GM12873 (cell line): ENCODE results near the gene DOCK2.
A peak's percentile ranks its signal among the peaks of the same experiment; 100 is the strongest.

ENCODE experiments used
- TF ChIP-seq, protein P1 (sequence below): IDR thresholded peaks from 2 replicates; pipeline ENCODE4 v1.5.1; 2012; ENCODE audit warnings: low read depth, mild to moderate bottlenecking, moderate library complexity, low read length, control low read depth; ENCODE audit not compliant: insufficient read depth; ENCODE audit errors: missing control alignments

The DOCK2 gene

GRCh38 chr5:169721771-169722170 is 84.7 kb downstream of the DOCK2 start:
- TF ChIP-seq, protein P1, sequence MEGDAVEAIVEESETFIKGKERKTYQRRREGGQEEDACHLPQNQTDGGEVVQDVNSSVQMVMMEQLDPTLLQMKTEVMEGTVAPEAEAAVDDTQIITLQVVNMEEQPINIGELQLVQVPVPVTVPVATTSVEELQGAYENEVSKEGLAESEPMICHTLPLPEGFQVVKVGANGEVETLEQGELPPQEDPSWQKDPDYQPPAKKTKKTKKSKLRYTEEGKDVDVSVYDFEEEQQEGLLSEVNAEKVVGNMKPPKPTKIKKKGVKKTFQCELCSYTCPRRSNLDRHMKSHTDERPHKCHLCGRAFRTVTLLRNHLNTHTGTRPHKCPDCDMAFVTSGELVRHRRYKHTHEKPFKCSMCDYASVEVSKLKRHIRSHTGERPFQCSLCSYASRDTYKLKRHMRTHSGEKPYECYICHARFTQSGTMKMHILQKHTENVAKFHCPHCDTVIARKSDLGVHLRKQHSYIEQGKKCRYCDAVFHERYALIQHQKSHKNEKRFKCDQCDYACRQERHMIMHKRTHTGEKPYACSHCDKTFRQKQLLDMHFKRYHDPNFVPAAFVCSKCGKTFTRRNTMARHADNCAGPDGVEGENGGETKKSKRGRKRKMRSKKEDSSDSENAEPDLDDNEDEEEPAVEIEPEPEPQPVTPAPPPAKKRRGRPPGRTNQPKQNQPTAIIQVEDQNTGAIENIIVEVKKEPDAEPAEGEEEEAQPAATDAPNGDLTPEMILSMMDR = peak; percentile 27

GRCh38 chr5:169723103-169723831 is 86.2 kb downstream of the DOCK2 start:
- TF ChIP-seq, protein P1 = no peak

GRCh38 chr5:169724303-169725087 is 87.4 kb downstream of the DOCK2 start:
- TF ChIP-seq, protein P1 = no peak

DNA sequence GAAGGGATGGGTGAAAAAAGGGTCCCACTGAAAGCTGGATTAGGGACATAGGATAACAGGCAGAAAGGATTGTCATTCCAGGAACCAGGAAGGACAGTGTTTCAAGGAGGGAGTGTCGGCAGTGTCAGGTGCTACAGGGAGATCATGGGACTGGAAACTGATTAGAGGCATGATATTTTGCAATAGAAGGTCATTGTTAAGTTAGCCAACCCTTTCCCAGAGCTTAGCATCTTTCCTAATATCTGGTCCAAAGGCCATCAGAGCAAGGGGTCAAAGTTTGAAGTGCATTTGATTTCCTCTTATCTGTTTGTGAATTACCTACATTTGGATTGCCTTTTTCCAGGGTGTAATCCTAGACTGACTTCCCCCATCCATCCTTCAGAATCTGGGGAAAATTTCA is 91.3 kb downstream of the DOCK2 start:
- TF ChIP-seq, protein P1 = no peak

- TF ChIP-seq, protein P1 = no peak
Measured at GRCh38 chr5:169731221-169731620, 94.1 kb downstream of the DOCK2 start.

- TF ChIP-seq, protein P1 = no peak
Measured at GRCh38 chr5:169732841-169733240, 95.8 kb downstream of the DOCK2 start.

DNA sequence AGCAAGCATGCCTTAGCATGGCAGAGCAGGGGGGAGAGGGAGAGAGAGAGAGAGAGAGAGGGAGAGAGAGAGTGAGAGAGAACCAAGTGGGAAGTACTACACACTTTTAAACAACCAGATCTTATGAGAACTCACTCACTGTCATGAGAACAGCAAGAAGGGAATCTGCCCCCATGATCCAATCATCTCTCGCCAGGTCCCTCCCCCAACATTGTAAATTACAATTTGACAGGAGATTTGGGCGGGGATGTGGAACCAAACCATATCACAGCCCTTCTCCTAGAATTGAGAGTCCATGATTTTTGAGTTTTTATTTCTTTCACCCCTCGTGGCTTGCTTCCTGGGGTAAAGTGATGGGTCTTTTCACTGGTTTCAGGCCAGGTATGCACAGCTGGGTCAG is 98.8 kb downstream of the DOCK2 start:
- TF ChIP-seq, protein P1 = no peak
